ENCODE data around the gene ZNF862. TPM values are rescaled to one million over a fixed set of nuclear protein-coding genes. Genes with fewer than 3 reads are reported as not detected.

ZNF862 gene
- total RNA-seq, 1 donor from 2014 or later = 20.7 TPM

GRCh38 chr7:149803551-149804074, 34.6 kb upstream of the ZNF862 start:
- ATAC-seq = no peak
- DNase-seq = no peak
- Histone ChIP-seq H3K4me3 (no peak overlapping the region), H3K27ac (no peak overlapping the region), H3K36me3 (no peaks in the 10 kb centered on the region), H3K9me3 (no peaks in the 10 kb centered on the region), H3K27me3 (ENCODE audit: low read depth) (no peaks in the 10 kb centered on the region), H3K4me1 (no peaks in the 10 kb centered on the region)
- TF ChIP-seq, protein P1, sequence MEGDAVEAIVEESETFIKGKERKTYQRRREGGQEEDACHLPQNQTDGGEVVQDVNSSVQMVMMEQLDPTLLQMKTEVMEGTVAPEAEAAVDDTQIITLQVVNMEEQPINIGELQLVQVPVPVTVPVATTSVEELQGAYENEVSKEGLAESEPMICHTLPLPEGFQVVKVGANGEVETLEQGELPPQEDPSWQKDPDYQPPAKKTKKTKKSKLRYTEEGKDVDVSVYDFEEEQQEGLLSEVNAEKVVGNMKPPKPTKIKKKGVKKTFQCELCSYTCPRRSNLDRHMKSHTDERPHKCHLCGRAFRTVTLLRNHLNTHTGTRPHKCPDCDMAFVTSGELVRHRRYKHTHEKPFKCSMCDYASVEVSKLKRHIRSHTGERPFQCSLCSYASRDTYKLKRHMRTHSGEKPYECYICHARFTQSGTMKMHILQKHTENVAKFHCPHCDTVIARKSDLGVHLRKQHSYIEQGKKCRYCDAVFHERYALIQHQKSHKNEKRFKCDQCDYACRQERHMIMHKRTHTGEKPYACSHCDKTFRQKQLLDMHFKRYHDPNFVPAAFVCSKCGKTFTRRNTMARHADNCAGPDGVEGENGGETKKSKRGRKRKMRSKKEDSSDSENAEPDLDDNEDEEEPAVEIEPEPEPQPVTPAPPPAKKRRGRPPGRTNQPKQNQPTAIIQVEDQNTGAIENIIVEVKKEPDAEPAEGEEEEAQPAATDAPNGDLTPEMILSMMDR (IDR thresholded peaks at IDR 0.05) = no peak
- intact Hi-C loops (cut with DNase I) = no loop called here

DNA sequence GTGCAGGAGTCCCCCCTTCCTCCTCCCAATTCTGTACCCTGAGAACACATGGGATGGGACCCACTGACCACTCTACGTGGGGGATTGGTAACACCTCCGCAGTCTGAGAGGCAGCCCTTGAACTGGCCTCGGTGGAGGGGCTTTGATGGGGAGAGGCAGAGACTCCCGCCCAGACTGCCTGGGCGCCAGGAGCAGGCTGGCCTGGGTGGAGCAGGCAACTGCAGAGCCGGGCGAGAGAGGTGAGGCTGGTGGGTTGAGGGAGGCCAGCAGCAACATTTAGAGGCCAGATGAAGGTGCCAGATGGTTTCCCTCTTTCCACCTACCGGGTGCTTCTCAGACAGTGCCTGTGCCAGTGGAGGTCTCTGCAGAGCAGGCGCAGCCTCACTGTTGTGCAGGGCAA, 34.1 kb upstream of the ZNF862 start:
- Histone ChIP-seq H3K4me1 (no peaks in the 10 kb centered on the region), H3K36me3 (no peaks in the 10 kb centered on the region), H3K9me3 (no peaks in the 10 kb centered on the region), H3K27ac (no peak overlapping the region), H3K27me3 (ENCODE audit: low read depth) (no peaks in the 10 kb centered on the region), H3K4me3 (no peak overlapping the region)
- intact Hi-C loops (cut with DNase I) = no loop called here
- no peak for ATAC-seq
- DNase-seq = no peak
- TF ChIP-seq, protein P1 (IDR thresholded peaks at IDR 0.05) = no peak

- H3K9me3 ChIP-seq = no peaks in the 10 kb centered on the region
- no peak overlapping the region for H3K4me3 ChIP-seq
- TF ChIP-seq, protein P1 (IDR thresholded peaks at IDR 0.05) = no peak
- no peaks in the 10 kb centered on the region for H3K4me1 ChIP-seq
- ATAC-seq (no peak), DNase-seq (no peak)
- intact Hi-C loops (cut with DNase I) = no loop called here
- no peaks in the 10 kb centered on the region for H3K27me3 ChIP-seq (ENCODE audit: low read depth)
- no peaks in the 10 kb centered on the region for H3K36me3 ChIP-seq
- no peak overlapping the region for H3K27ac ChIP-seq
These were observed 31.4 kb upstream of the ZNF862 start for GRCh38 chr7:149806726-149807125.

DNA sequence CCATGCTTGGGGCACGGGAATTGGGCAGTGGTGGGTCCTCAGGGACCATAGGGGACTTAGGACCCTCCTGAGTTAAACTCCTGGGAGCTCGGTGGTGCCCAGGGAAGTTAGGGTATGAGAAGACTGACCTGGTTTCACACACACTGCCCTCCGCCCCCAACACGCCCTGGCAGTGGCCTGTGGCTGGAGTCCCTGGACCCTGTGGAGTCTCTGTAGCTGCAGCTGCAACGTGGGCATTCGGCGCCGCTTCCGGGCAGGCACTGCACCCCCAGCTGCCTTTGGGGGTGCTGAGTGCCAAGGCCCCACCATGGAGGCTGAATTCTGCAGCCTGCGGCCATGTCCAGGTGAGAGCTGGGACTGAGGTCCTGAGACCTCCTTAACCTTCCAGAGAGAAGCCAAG, 29.9 kb upstream of the ZNF862 start:
- no peaks in the 10 kb centered on the region for H3K9me3 ChIP-seq
- TF ChIP-seq, protein P1 (IDR thresholded peaks at IDR 0.05) = no peak
- DNase-seq (no peak), ATAC-seq (no peak)
- intact Hi-C loops (cut with DNase I) = no loop called here
- no peak overlapping the region for H3K4me3 ChIP-seq
- H3K4me1 ChIP-seq = no peaks in the 10 kb centered on the region
- H3K27ac ChIP-seq = no peak overlapping the region
- no peaks in the 10 kb centered on the region for H3K36me3 ChIP-seq
- H3K27me3 ChIP-seq (ENCODE audit: low read depth) = no peaks in the 10 kb centered on the region

- Histone ChIP-seq H3K4me3 (no peak overlapping the region), H3K9me3 (no peaks in the 10 kb centered on the region), H3K36me3 (no peaks in the 10 kb centered on the region), H3K27me3 (ENCODE audit: low read depth) (no peaks in the 10 kb centered on the region), H3K4me1 (no peaks in the 10 kb centered on the region), H3K27ac (no peak overlapping the region)
- DNase-seq = no peak
- TF ChIP-seq, protein P1 (IDR thresholded peaks at IDR 0.05) = no peak
- intact Hi-C loops (cut with DNase I) = no loop called here
- no peak for ATAC-seq
These were observed 29.0 kb upstream of the ZNF862 start for GRCh38 chr7:149809215-149809614.

DNA sequence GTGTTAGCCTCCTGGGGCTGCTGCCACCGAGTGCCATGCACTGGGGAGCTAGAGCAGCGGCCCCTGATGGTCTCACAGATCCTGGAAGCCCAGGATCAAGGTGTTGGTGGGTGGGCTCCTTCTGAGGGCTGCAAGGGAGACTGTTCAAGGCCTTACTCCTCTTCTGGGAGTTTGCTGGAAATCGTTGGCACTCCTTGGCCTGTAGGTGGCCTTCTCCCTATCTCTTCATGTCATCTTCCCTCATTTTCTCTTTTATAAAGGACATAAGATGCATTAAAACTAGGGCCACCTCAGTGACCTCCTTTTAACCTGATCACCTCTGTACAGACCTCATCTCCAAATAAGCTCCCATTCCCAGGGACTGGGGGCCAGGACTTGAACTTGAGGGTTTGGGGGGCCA, 27.0 kb upstream of the ZNF862 start:
- no peak for DNase-seq
- intact Hi-C loops (cut with DNase I) = no loop called here
- TF ChIP-seq, protein P1 (IDR thresholded peaks at IDR 0.05) = no peak
- H3K4me3 ChIP-seq = no peak overlapping the region
- no peaks in the 10 kb centered on the region for H3K36me3 ChIP-seq
- H3K27ac ChIP-seq = no peak overlapping the region
- no peaks in the 10 kb centered on the region for H3K4me1 ChIP-seq
- no peaks in the 10 kb centered on the region for H3K9me3 ChIP-seq
- ATAC-seq = no peak
- no peaks in the 10 kb centered on the region for H3K27me3 ChIP-seq (ENCODE audit: low read depth)
